GM19238 (cell line): ENCODE results near the gene PZP.

Experiments used
- DNase-seq: peaks from one replicate; pipeline ENCODE4 v3.0.0; 2011; ENCODE audit warnings: low spot score; ENCODE audit not compliant: insufficient read length

Gene PZP

DNA sequence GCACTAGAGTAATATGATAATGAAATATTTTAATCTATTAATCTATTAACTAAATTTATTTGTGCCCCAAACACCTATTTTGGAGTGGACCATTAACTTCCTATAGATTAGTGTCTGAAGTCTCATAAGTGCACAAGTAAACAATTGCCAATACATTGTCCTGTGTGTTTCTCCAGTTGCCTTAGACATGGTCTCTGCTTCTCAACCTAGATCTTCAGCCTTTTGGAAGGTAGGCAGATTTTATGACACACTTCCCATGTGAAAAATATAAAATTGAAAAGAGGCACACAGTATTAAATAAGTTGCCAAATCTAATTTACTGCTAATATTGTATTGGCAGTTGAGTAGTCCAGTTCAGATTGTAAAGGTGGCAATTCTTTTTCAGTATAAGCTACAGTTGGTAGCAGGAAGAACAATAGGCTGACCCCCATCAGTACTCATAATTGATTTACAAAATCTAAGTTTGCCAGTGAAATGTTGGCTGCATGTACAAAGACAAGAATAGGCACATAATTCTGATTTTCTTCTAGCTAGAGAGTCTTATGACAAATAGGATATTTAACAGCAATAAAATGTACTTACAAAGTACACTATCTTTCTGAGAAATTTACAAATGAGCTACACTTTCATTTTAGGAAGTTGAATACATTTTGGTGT is 103.3 kb downstream of the PZP start:
- no peak for DNase-seq

DNA sequence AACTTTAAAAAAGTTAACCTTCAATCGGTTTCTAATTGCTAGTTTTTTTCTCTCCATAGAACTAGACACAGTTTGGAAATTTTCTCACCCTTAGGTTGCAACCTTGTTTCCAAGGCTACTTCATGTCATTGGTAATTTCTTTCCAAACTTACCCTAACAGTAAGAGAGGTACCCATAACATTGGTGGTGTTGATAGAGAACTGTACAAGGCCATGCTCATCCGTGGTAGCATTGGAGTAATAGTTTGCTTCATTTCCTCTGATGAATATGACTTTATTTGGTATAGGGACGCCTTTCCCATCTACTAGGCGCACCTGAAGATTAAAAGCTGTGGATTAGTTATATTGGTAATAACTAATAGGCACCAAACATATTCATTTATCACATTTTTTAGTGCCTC is 104.1 kb downstream of the PZP start:
- no peak for DNase-seq

- no peak for DNase-seq
Measured at GRCh38 chr12:9103050-9103849, 104.9 kb downstream of the PZP start.

GRCh38 chr12:9101018-9101687 is 107.0 kb downstream of the PZP start:
- no peak for DNase-seq

DNA sequence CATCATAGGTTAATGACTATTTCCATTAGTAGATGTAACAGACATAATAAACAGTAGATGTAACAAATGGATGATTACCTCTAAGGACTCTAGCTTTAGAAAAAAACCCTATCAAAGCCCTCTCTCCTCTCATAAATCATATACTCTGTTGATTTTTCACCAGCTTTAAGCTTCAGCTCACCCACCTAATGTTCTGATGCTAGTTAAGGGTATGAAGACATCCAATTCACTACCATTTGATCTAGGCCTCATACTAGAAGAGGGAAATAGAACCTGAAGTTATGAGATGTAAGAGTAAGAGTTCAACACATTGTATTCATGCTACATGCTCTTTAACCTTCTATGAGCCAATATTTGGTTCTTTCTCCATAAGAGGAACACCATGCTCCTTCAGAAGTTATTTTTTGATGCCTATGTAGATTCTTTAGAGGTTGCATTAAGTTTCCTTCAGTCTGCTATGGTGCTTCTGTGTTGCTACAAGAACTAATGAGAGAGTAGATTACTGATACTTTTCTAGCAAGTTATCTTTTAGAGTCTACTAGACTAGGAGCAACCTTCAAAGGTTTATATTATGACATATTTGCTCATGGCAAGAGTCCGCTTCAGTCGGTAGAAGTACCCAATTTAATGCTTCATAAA is 108.5 kb downstream of the PZP start:
- no peak for DNase-seq
